ENCODE results near the gene MBTPS1.
A peak's percentile ranks its signal among the peaks of the same experiment; 100 is the strongest.

MBTPS1 gene

GRCh38 chr16:84071121-84071520 lies 45.6 kb downstream of the MBTPS1 start:
- no peak for DNase-seq

- DNase-seq = no peak
Measured at GRCh38 chr16:84069540-84069939, 47.2 kb downstream of the MBTPS1 start.

- DNase-seq = no peak
Measured at GRCh38 chr16:84068783-84069462, 47.8 kb downstream of the MBTPS1 start.

- DNase-seq = no peak
Measured at GRCh38 chr16:84068041-84068440, 48.7 kb downstream of the MBTPS1 start.

GRCh38 chr16:84067640-84068039 lies 49.1 kb downstream of the MBTPS1 start:
- no peak for DNase-seq

GRCh38 chr16:84065536-84066132 lies 51.1 kb downstream of the MBTPS1 start:
- no peak for DNase-seq

GRCh38 chr16:84063980-84064379 lies 52.8 kb downstream of the MBTPS1 start:
- DNase-seq = no peak

- DNase-seq = peak; percentile 17
Measured at GRCh38 chr16:84062734-84063640, 53.8 kb downstream of the MBTPS1 start.

GRCh38 chr16:84061236-84061819 lies 55.4 kb downstream of the MBTPS1 start:
- no peak for DNase-seq

- DNase-seq = no peak
Measured at GRCh38 chr16:84059946-84060901, 56.5 kb downstream of the MBTPS1 start.

- no peak for DNase-seq
Measured at GRCh38 chr16:84059111-84059510, 57.6 kb downstream of the MBTPS1 start.

- DNase-seq = no peak
Measured at GRCh38 chr16:84058664-84059063, 58.1 kb downstream of the MBTPS1 start.

- no peak for DNase-seq
Measured at GRCh38 chr16:84058211-84058610, 58.5 kb downstream of the MBTPS1 start.

GRCh38 chr16:84056933-84057332 lies 59.8 kb downstream of the MBTPS1 start:
- no peak for DNase-seq

GRCh38 chr16:84055801-84056634 lies 60.7 kb downstream of the MBTPS1 start:
- no peak for DNase-seq

GRCh38 chr16:84055366-84055765 lies 61.4 kb downstream of the MBTPS1 start:
- no peak for DNase-seq

- DNase-seq = no peak
Measured at GRCh38 chr16:84054916-84055315, 61.8 kb downstream of the MBTPS1 start.

- DNase-seq = no peak
Measured at GRCh38 chr16:84054271-84054670, 62.5 kb downstream of the MBTPS1 start.

- DNase-seq = no peak
Measured at GRCh38 chr16:84053237-84053636, 63.5 kb downstream of the MBTPS1 start.

GRCh38 chr16:84052071-84052622 lies 64.6 kb downstream of the MBTPS1 start:
- no peak for DNase-seq

- DNase-seq = no peak
Measured at GRCh38 chr16:84050316-84050715, 66.4 kb downstream of the MBTPS1 start.

All from T1000 (cell line).